ENCODE data around the gene MCU. TPM values are rescaled to one million over a fixed set of nuclear protein-coding genes. Genes with fewer than 3 reads are reported as not detected.
A peak's percentile ranks its signal among the peaks of the same experiment; 100 is the strongest.

The MCU gene
- total and polyA plus RNA-seq, 10 donors, result 7.2 to 29.2 (median 19.4) TPM

DNA sequence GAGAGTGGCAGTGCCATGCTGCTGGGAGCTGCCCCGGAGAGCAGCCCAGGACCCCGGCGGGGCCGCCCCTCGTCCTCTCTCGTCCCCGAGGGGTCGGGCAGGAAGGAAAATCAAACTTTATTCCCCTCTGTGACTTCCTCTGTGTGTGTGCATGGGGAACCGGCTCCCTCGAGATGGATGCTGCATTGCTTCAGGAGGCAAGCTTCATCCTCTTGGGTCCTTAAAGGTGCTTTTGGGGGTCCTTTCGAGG lies 726 bp downstream of the MCU start:
- H3K9me3 ChIP-seq, result no peaks in the 10 kb centered on the region
- TF ChIP-seq, protein P1, sequence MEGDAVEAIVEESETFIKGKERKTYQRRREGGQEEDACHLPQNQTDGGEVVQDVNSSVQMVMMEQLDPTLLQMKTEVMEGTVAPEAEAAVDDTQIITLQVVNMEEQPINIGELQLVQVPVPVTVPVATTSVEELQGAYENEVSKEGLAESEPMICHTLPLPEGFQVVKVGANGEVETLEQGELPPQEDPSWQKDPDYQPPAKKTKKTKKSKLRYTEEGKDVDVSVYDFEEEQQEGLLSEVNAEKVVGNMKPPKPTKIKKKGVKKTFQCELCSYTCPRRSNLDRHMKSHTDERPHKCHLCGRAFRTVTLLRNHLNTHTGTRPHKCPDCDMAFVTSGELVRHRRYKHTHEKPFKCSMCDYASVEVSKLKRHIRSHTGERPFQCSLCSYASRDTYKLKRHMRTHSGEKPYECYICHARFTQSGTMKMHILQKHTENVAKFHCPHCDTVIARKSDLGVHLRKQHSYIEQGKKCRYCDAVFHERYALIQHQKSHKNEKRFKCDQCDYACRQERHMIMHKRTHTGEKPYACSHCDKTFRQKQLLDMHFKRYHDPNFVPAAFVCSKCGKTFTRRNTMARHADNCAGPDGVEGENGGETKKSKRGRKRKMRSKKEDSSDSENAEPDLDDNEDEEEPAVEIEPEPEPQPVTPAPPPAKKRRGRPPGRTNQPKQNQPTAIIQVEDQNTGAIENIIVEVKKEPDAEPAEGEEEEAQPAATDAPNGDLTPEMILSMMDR (IDR thresholded peaks at IDR 0.05 in 8 of 11, conservative IDR thresholded peaks at IDR 0.05 in 3 of 11), result no peak
- TF ChIP-seq POLR2AphosphoS5 (IDR thresholded peaks at IDR 0.05) (peak in 1 of 3 donors; percentile 11), POLR2A (IDR thresholded peaks at IDR 0.05) (no peak)
- intact Hi-C loops (cut with DNase I; ENCODE audit: low total_unique reads), result loop anchor here (5.0 to 10.0 kb wide), 2 partner anchors 68 to 140 kb away; partner anchors contain the start of gene MICU1
- no peaks in the 10 kb centered on the region for H3K27me3 ChIP-seq (replicated peaks in 1 of 7)
- WGBS, 5 donors, result 0 to 1% (median 0%) methylated on average over 5 to 11 of the region's 11 CpGs
- peak overlapping the region; percentile 78 to 98 (median 96) for H3K27ac ChIP-seq
- DNase-seq, result no peak
- peak overlapping the region; percentile 50 to 92 (median 68) for H3K4me3 ChIP-seq
- no peaks in the 10 kb centered on the region for H3K36me3 ChIP-seq
- peaks cover 9 to 57% (median 38%) of the 10 kb centered on the region in 6 donors for H3K4me1 ChIP-seq

DNA sequence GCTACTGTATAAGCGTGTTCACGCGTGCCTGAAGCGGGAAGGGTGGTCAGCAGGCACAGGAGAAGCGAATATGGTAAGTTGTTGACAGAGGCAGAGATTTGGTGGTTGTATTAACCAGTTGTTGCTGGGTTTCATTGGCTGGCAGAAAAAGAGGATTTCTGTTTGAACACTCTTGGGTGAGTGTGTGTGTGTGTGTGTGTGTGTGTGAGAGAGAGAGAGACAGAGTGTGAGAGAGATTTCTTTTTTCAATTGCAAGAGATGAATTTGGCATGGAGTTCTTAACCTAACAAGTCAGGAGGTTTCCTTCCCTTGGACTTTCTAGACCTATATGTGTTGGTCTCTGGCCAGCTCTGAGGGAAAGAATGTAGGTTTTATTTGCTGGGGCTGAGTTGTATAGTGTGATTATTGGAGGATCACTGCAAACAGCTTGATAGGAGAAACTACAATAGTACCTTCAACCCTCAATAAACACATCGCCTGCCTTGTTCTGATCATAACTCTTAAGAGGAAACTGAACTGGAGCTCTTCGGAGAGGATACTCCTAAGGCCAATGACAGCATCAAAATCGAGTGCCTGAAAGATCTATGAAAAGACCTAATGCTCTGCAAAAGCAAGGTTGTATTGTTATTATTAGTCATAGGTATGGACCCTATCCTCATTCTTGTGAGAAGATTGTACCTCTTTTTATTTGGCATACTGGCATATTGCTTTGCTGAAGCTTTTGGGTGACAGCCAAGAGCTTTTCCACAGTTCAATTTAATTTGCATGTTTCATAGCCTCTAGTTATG lies 1.2 kb downstream of the MCU start:
- intact Hi-C loops (cut with DNase I; ENCODE audit: low total_unique reads), result loop anchor here (5.0 to 10.0 kb wide), 2 partner anchors 68 to 139 kb away; partner anchors contain the start of gene MICU1
- 9 to 16% (median 10%) methylated on average over 8 of the region's 8 CpGs for WGBS, 5 donors
- TF ChIP-seq, protein P1 (IDR thresholded peaks at IDR 0.05 in 8 of 11, conservative IDR thresholded peaks at IDR 0.05 in 3 of 11), result no peak
- TF ChIP-seq POLR2AphosphoS5 (IDR thresholded peaks at IDR 0.05) (no peak), POLR2A (IDR thresholded peaks at IDR 0.05) (no peak)
- Histone ChIP-seq H3K9me3 (no peaks in the 10 kb centered on the region), H3K4me3 (peak overlapping the region; percentile 50 to 92 (median 68)), H3K27ac (peak overlapping the region; percentile 78 to 98 (median 96)), H3K27me3 (replicated peaks in 1 of 7) (no peaks in the 10 kb centered on the region), H3K4me1 (peaks cover 9 to 62% (median 38%) of the 10 kb centered on the region in 6 donors), H3K36me3 (no peaks in the 10 kb centered on the region)
- DNase-seq, result no peak

DNA sequence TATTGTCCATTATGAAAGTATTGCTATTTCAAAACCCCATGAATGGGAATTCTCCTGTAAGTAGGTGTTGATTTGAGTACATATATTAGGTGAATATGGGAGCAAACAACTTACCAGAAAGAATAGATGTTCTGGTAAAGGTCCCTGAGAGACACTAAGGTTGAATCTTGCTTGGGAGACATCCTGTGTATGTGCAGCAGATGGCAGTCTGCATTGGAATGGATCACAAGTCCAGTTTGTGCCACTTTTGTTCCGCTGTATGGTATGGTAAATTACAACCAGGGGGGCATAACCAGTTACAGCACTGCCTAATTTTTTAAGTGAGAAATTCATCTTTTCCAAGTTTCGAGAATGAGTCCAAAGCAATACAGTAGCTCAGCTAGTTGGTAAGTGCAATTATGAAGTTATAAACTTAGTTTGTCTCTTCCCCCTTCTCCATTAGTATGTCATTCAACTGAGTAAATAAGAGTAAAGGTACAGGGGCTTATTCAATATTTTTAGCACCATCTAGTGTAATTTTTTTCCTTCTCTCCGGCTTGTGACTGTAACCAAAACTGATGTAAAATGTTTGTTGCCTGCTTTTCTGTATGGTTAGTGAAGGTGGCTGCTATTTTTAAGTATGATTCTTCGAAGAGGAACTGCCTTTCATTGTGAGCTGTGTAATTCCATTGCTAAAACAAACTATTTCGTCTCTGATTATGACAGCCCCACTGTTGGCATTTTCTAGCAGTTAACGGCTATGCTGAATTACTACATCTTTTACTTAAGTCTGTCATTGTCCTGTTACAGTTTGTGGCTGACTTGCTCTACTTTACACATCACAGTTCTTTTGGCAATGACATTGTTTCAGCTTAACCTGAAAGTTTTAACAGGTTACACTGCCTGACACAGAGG lies 2.8 kb downstream of the MCU start:
- DNase-seq, result no peak
- WGBS, 5 donors, result 34 to 53% (median 42%) methylated on average over 6 of the region's 6 CpGs
- intact Hi-C loops (cut with DNase I; ENCODE audit: low total_unique reads), result loop anchor here (5.0 to 10.0 kb wide), 2 partner anchors 70 to 138 kb away; partner anchors contain the start of gene MICU1

More for the DNA sequence above, 2.8 kb downstream of the MCU start:
- TF ChIP-seq POLR2AphosphoS5 (IDR thresholded peaks at IDR 0.05) (no peak), POLR2A (IDR thresholded peaks at IDR 0.05) (no peak)
- TF ChIP-seq, protein P1 (IDR thresholded peaks at IDR 0.05 in 8 of 11, conservative IDR thresholded peaks at IDR 0.05 in 3 of 11), result peak in 6 of 11 experiments; percentile 10 to 41 (median 27)
- Histone ChIP-seq H3K27me3 (replicated peaks in 1 of 7) (no peaks in the 10 kb centered on the region), H3K36me3 (no peaks in the 10 kb centered on the region), H3K4me3 (no peak overlapping the region), H3K27ac (peak overlapping the region in 6 of 8 donors; percentile 12 to 98 (median 48)), H3K9me3 (no peaks in the 10 kb centered on the region), H3K4me1 (peaks cover 9 to 67% (median 38%) of the 10 kb centered on the region in 6 donors)

All from spleen (tissue), 11 donors.